Stimulated activated CD8-positive, alpha-beta memory T cell treated with anti-CD3 and anti-CD28 coated beads, Interleukin-7, amount 100 ng/mL, for 24 hours (primary cell): ENCODE measurements around the gene PCYT2.

ENCODE experiments used
- DNase-seq: peaks from one replicate; pipeline ENCODE4 v3.0.0-alpha.2; 2020; ENCODE audit warnings: low read depth

Gene PCYT2

DNA sequence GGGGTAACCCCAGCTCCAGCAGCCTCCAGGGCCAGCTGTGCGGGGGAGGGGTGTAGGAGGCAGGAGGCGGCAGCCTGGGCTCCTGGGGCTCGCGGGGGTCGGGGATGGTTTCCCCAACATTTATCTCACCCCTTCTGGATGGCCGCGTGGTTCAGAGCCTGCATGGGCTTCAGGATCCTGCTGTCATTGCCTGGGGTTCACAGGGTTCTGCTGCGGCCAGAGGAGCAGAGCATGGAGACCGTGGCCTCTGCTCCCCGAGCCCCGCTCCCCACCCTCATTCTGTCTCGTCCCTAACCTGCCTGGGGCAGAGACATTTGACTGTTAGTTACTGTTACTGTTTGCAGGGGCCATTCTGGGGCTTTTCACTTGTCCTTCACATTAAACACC lies 31.0 kb upstream of the PCYT2 start:
- DNase-seq = no peak

- DNase-seq = no peak
Observed at GRCh38 chr17:81941484-81942166, 30.4 kb upstream of the PCYT2 start.

DNA sequence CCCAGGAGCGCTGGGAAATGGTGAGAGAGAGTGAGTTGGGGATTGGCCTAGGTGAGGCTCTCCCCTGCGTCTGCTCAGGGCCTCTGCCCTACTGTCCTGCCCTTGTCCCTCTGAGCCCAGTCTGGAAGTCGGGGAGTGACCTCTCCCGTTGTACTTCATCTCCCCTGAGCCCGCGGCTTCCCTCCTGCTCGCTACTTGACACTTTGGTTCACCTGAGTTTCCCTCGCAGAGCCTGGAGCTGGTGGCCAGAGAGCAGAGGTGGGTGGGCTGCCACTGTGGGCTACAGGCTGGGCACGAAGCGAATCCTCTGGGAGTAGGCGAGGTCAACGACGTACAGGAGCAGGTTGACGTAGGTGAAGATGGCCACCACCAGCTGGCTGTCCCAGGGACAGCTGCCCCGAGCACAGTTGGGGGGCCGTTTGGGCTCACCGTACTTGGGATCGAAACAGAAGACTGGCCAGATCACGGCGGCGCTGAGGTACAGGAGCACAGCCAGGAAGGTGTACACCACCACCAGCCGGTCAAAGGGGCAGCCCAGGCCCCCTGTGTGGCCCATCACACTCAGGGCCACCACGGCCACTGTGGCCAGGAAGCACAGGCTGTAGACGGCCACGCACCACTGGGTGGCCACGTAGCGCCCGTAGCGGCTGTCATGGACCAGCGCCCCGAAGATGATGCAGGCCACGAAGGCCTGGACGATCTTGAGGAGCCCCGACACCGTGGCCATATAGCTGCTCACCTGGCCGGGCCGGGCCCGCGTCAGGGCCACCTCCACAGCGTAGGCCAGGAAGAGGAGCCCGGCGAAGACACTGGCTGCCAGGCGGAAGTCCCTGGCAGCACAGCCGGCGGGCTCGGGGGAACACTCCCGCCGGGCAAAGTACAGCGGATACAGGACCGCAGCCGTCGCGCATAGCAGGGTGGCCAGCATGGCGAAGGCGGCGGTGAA lies 29.6 kb upstream of the PCYT2 start:
- DNase-seq = no peak

- no peak for DNase-seq
Observed at GRCh38 chr17:81939881-81940385, 28.7 kb upstream of the PCYT2 start.

- DNase-seq = no peak
Observed at GRCh38 chr17:81939218-81939617, 28.0 kb upstream of the PCYT2 start.

DNA sequence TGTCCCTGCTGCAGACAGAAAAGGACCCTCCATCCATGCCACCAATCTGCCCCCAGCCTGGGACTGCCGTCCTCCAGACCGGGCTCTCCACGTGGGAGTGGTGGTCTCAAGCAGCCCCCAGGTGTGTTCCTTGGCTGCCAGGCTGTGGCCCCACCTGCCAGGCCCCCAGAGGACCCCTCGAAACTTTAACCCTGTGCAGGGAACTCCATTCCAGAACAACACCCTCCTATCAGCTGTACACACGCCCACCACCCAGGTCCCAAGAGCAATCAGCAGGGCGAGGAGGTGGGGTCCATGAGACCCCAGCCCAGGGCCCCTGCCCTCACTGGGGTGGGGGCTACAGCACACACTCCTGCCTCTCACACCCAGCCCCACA lies 24.5 kb upstream of the PCYT2 start:
- DNase-seq = no peak

GRCh38 chr17:81934850-81935708 lies 23.9 kb upstream of the PCYT2 start:
- no peak for DNase-seq

DNA sequence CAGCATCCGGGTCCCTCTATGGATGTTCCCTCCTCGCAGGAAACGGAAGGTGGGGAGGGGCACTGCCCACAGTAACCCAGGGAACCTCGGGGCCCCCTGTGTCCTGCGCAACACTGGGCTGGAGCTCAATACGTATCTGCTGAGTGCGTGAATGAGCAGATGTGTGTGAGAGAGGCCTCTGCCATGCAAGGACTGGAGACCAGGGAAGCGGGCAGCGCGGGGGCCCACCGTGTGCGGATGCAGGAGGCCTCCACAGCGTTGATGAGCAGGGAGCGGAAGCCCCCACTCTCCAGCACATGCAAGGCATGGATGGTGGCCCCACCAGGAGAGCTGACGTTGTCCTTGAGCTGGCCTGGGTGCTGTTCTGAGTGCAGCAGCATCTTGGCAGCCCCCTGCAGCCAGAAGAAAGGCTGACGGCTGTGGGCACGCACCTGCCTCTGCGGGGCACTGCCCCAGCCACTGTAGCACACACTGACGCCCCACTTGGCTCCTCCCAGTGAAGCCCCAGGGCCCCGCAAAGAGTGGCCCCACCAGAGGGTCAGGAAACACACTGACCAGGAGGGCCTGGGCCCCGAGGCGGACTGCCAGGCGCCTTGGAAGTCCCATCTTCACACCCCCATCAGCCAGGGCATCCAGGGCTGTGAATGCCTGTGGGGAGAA lies 23.0 kb upstream of the PCYT2 start:
- DNase-seq = no peak

DNA sequence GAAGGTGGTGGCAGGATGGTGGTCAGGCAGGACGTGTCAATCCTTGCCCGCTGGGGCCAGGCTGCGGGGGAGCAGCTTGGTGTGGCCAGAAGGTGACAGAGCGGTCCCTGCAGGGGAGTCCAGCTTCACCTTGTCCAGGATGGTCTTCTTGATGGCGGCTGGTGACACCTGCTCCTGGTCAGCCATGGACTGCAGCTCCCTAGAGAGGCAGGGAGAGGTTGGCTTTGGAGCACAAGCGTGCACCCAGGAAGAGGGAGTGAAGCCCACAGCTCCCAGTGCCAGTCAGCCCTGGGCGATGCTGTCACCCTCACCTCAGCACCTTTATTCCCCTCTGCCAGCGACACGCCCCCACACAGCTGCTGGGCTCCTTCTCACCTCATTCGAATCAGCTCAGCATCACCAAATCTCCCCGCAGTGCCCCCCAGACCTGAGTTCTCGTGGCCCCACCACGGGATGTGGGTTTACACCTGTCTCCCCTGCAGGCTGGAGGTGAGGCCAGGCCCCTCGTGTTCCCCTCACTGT lies 22.0 kb upstream of the PCYT2 start:
- DNase-seq = no peak

DNA sequence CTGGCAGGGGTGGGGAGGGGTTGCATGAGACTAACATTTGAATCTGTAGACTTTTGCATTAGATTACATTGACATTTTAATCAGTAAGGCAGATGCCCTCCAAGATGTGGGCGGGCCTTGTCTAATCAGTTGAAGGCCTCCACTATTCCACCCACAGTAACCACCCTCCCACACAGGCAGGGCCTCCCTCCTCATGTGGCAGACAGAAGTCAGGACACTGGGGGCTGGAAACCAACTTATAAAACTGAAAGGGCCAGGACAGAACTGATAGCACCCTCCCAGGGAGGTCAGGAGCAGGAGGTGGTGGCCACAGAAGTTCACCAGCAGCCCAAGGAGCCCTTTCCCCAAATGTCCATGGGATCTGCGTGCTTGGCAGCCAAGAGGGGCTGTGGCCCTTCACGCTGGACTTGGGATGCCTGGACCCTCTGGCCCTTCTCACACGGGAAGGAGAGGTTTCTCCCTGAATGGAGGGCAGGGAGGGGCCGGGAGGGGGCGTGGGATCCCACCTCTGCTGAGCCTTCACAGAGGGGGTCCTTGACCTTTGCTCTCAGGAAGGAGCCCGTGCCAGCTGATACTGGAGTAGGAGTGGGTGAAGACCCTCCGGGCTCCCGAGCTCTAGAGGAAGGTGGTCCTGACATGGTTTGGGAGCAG lies 21.3 kb upstream of the PCYT2 start:
- no peak for DNase-seq

- DNase-seq = no peak
Observed at GRCh38 chr17:81931557-81932332, 20.5 kb upstream of the PCYT2 start.

DNA sequence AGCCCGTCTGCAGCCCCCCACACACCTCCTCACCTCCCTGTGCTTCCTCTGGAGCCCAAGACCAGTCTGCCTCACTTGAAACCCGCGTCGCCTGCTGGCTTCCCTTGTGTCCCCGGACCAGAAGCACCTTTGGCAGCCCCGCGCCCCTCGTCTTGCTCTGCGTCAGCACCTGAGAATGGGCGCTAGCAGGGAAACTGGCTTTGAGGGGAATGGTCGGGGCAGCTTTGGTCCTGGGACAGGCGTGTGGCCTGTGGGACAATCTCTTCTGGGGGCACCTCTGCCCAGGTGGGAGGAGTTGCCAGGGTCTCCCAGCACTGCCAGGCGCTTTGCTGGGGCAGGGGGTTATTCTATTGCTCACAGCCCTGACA lies 20.0 kb upstream of the PCYT2 start:
- no peak for DNase-seq

DNA sequence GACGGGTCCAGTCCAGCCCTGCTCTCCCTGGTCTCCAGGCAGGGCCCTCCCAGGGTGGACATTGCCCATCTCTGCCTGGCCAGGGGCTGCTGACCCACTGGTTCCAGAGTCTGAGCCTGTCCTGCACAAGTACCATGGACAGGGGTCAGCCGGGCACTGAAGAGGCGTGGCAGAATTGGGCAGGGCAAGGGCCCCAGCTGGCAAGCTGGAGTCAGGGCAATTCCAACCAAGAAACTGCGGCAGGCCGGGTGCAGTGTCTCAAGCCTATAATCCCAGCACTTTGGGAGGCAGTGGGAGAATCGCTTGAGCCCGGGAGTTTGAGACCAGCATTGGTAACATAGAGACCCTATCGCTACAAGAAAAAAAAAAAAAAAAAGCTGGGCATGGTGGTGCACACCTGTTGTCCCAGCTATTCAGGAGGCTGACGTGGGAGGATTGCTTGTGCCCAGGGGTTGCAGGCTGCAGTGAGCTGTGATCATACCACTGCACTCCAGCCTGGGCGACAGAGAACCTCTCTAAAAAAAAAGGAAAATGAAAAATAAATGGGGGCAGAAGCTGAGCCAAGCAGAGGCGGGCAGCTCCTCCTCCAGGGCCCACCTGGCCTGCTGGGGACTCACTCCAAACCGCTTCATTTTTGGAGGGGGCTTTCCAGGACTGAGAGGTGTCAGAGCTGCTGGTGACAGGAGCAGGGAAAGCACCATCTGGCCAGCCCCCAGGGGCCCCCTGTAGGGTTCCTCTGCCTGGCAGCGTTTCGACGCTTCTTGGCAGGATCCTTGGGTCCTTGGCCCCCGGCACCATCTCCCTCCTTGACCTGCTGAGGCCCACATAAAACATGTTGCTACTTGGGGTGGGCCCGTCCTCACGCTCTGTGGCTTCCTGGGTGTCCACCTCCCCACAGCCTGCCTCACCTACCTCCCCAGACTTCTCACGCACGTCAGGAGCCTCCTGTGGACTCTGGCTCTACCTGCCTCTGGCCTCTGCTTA lies 19.2 kb upstream of the PCYT2 start:
- no peak for DNase-seq

DNA sequence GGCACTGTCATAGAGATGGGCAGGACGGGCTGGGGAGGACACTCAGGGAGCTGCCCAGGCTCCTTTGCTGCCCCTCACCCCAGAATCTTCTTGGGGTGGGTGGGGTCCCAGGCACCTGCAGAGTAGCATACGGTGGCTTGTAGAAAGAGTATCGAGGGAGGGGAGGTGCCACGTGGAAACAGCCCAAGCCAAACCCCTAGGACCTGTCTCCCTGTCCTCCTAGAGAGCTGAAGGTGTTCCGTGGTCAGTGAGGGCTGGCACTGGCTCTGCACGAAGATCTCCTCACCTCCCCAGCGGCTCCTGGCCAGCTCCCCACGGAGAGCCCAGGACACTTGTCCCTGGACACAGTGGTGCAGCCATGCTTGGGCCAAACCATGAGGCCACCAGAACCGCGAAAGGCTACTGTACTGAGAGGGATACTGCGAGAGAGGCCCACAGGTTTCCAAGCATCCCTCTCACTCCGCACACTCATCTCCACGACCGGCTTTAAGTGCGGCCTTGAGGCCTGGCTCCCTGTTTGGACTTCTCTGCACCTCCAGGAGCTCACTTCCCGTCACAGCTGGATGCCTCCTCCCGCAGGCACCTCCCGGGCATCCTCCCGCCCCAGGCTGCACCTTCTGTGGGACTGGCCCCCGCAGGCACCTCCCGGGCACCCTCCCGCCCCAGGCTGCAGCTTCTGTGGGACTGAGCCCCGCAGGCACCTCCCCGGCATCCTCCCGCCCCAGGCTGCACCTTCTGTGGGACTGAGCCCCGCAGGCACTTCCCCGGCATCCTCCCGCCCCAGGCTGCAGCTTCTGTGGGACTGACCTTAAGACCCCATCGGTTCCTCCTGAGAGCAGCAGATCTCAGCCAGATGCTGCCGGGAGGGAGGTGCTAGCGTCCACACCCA lies 18.3 kb upstream of the PCYT2 start:
- no peak for DNase-seq

DNA sequence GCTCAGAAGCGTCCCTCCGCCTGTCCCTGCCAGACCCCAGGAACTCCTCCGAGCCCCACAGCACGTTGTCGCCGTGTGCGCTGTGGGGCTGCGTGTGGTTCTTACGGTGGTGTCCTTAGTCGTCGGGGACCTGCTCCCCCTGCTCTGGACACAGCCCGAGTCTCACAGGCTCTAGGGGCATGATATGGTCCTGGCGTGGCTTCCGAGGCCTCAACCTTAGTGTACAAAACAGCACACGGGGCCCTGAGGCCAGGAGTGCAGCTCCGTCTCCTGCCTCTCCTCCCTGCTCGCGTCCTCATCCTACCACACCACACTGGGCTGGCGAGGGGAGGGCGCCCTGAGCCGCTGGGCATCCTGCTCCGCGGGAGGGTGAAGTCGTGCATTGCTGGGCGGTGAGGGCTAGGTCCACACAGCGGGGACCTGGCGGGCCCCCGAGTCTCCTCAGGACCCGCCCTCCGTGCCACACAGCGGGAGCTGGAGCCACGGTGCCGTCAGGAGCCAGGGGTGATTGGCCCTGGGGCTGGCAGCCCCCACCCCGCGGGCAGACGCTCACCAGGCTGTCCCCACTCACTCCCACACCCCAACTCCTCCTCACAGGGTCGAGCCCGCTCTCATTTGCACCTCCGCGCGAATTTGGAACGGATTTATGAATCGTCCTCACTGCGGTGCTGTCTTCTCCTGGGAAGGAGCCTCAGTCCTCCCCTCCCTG lies 17.5 kb upstream of the PCYT2 start:
- no peak for DNase-seq

DNA sequence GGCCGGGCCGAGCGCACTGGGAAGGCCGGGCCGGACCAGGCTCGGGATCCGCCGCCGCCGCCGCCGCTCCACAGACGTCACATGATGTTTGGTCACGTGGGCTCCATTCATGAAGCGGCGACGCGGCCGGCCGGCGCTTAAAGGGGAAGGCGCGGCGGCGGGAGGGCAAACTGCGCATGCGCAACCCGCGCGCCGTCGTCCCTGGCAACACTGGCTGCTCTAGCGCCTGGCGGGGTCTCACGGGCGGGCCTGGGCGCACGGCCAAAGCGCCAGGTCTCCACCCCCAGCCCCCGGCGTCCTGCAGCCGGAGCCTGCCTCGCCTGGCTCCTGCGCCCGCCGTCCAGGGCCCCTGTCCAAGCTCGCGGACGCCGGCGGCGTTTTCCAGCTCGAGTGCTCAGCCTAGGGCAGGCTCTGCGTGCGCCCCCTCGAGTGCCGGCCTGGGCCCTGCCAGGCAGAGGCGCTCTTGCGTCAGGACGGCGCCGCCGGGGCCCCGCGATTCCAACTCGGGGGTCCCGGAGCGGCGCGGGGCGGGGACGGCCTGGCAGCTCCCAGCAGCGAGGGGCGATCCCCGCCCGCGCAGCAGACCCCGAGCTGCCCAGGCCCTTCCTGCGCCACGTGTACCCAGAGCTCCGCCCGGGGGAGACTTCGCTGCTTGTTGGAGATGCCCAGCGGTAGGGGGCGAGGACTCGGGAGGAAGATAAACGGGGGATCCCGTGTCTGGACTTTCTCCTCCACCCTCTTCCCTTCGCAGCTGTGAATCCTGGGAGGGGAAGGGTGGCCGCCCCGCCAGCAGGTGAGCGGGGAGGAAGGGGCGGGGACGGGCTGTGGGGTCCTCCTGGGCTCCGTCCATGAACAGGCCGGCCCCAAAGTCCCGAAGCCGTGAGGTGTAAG lies 16.7 kb upstream of the PCYT2 start, which contains the start of gene MAFG:
TSS of gene MAFG (minus strand) at position 83 of the 891 bp plus-strand sequence. CDS start 4,550 bp downstream, outside the sequence.
- DNase-seq = peak; percentile 70
